CD14-positive monocyte (primary cell): ENCODE data around the gene HTRA3. TPM values are rescaled to one million over a fixed set of nuclear protein-coding genes. Genes with fewer than 3 reads are reported as not detected.
A peak's percentile ranks its signal among the peaks of the same experiment; 100 is the strongest.

Experiments used
- DNase-seq, 3 donors: peaks; one replicate each; pipeline ENCODE4 v3.0.0-alpha.2; 2011 to 2022
- H2AFZ ChIP-seq: 2 replicates; pipeline ENCODE4 v1.6.0; 2012; ENCODE audit warnings: mild to moderate bottlenecking, low read depth, low read length, inconsistent platforms; ENCODE audit not compliant: insufficient read depth, poor library complexity, severe bottlenecking
- H3K27ac ChIP-seq, 2 donors: 1 replicate in 1 of 2; 2 replicates in 1 of 2; pipeline ENCODE4 v1.5.1; 2012 to 2013; ENCODE audit warnings: low read length in 2 of 2, control low read depth in 1 of 2, inconsistent platforms in 1 of 2, low read depth in 1 of 2, mild to moderate bottlenecking in 1 of 2
- H3K27me3 ChIP-seq, 2 donors: one replicate each; pipeline versions ENCODE4 v1.6.0 to v1.6.1; 2011 to 2013; ENCODE audit warnings: low read length in 2 of 2; ENCODE audit not compliant: control insufficient read depth in 2 of 2, insufficient read depth in 2 of 2
- H3K36me3 ChIP-seq, 2 donors: replicated peaks in 1 of 2; 1 replicate in 1 of 2; 2 replicates in 1 of 2; pipeline versions ENCODE4 v1.5.1 to v1.6.1; 2012 to 2013; ENCODE audit warnings: low read length in 2 of 2, control low read depth in 1 of 2, inconsistent platforms in 1 of 2, mild to moderate bottlenecking in 1 of 2; ENCODE audit not compliant: insufficient read depth in 2 of 2, control insufficient read depth in 1 of 2
- H3K4me1 ChIP-seq, 2 donors: 1 replicate in 1 of 2; 2 replicates in 1 of 2; pipeline versions ENCODE4 v1.5.1 to v1.6.1; 2012 to 2013; ENCODE audit warnings: low read length in 2 of 2, control low read depth in 1 of 2, inconsistent platforms in 1 of 2, mild to moderate bottlenecking in 1 of 2, moderate library complexity in 1 of 2; ENCODE audit not compliant: insufficient read depth in 2 of 2, control insufficient read depth in 1 of 2
- H3K4me2 ChIP-seq: replicated peaks from 2 replicates; pipeline ENCODE3; 2012; ENCODE audit warnings: low read length, moderate library complexity, mild to moderate bottlenecking; ENCODE audit not compliant: poor library complexity, severe bottlenecking; ENCODE audit errors: extremely low read depth
- H3K4me3 ChIP-seq, 3 experiments: fragments of 200-600 bp in 1 of 3; sonication (generic) in 1 of 3; replicated peaks in 1 of 3; 1 replicate in 2 of 3; 2 replicates in 1 of 3; pipeline ENCODE4 v1.5.1; 2011 to 2013; ENCODE audit warnings: low read length in 3 of 3, mild to moderate bottlenecking in 3 of 3, control low read depth in 2 of 3, low read depth in 2 of 3, inconsistent platforms in 1 of 3, moderate library complexity in 1 of 3
- H3K79me2 ChIP-seq: 2 replicates; pipeline ENCODE4 v1.6.0; 2012; ENCODE audit warnings: mild to moderate bottlenecking, control low read depth, inconsistent platforms, low read length, moderate library complexity; ENCODE audit not compliant: insufficient read depth
- H3K9ac ChIP-seq: 2 replicates; pipeline ENCODE4 v1.6.0; 2017; ENCODE audit warnings: low read length, mild to moderate bottlenecking; ENCODE audit not compliant: insufficient read depth, poor library complexity, severe bottlenecking
- H3K9me3 ChIP-seq, 2 donors: replicated peaks in 1 of 2; 1 replicate in 1 of 2; 2 replicates in 1 of 2; pipeline versions ENCODE4 v1.5.1 to v1.6.1; 2012 to 2013; ENCODE audit warnings: low read length in 2 of 2, control low read depth in 1 of 2; ENCODE audit not compliant: control insufficient read depth in 1 of 2, insufficient read depth in 1 of 2
- H4K20me1 ChIP-seq: 2 replicates; pipeline ENCODE4 v1.6.0; 2012; ENCODE audit warnings: mild to moderate bottlenecking, low read length, control low read depth, moderate library complexity; ENCODE audit not compliant: insufficient read depth
- H3K27ac Mint-ChIP-seq, 7 donors: one replicate each; pipeline ENCODE4 v1.8.0; 2020; ENCODE audit warnings: mild to moderate bottlenecking in 7 of 7, mixed read lengths in 7 of 7, moderate library complexity in 6 of 7, inconsistent platforms in 2 of 7
- H3K27me3 Mint-ChIP-seq, 3 donors: one replicate each; pipeline ENCODE4 v1.8.0; 2021 to 2022; ENCODE audit warnings: low read depth in 3 of 3, mild to moderate bottlenecking in 3 of 3, mixed read lengths in 3 of 3, moderate library complexity in 3 of 3, inconsistent platforms in 1 of 3
- H3K36me3 Mint-ChIP-seq, 2 donors: one replicate each; pipeline ENCODE4 v1.8.0; 2020; ENCODE audit warnings: mixed read lengths in 2 of 2, inconsistent platforms in 1 of 2, mild to moderate bottlenecking in 1 of 2
- H3K4me1 Mint-ChIP-seq: one replicate; pipeline ENCODE4 v1.8.0; 2020; ENCODE audit warnings: mild to moderate bottlenecking, mixed read lengths
- H3K4me3 Mint-ChIP-seq, 2 donors: one replicate each; pipeline ENCODE4 v1.8.0; 2020; ENCODE audit warnings: mild to moderate bottlenecking in 2 of 2, mixed read lengths in 2 of 2, moderate library complexity in 1 of 2
- H3K9me3 Mint-ChIP-seq, 7 donors: one replicate each; pipeline ENCODE4 v1.8.0; 2020 to 2022; ENCODE audit warnings: mixed read lengths in 7 of 7, mild to moderate bottlenecking in 6 of 7, moderate library complexity in 6 of 7, inconsistent platforms in 2 of 7
- WGBS: methylation state at CpG from one replicate; pipeline ENCODE4 v1.1.5; 2013; ENCODE audit warnings: missing lambda C conversion rate; ENCODE audit not compliant: insufficient coverage; 5-methylcytosine and 5-hydroxymethylcytosine counted together
- intact Hi-C, 2 donors: fragments of 100-400 bp; cut with micrococcal nuclease; formaldehyde crosslinking; loops; one replicate each; pipeline versions ENCODE4 v1.15.0 to v1.15.1; 2023
- polyA plus RNA-seq, 3 donors: library from polyadenylated mRNA; depleted of rRNA in 1 of 3; unstranded in 2 of 3; stranded (reverse) in 1 of 3; fragments of 300-500 nt in 2 of 3; fragments of >200 nt in 1 of 3; fragmentation: Illumina TruSeq in 2 of 3; gene quantifications; 1 replicate in 2 of 3; 2 replicates in 1 of 3; pipeline ENCODE4 v1.2.3, GENCODE V29; 2012 to 2021
- TF ChIP-seq, protein P1 (sequence below): fragments of 200-600 bp; IDR thresholded peaks from one replicate; pipeline ENCODE4 v1.8.0; 2022; ENCODE audit warnings: antibody characterized with exemption, mild to moderate bottlenecking

Gene HTRA3
- polyA plus RNA-seq, 3 donors = not detected

- intact Hi-C loops = no loop called here
- Histone ChIP-seq H3K4me3 (no peak overlapping the region), H3K79me2 (no peaks in the 10 kb centered on the region), H3K4me2 (no peak overlapping the region), H2AFZ (no peak overlapping the region), H3K36me3 (no peaks in the 10 kb centered on the region), H3K27ac (no peak overlapping the region), H3K27me3 (no peaks in the 10 kb centered on the region), H3K9me3 (peaks cover 0 to 3% of the 10 kb centered on the region in 2 donors), H4K20me1 (no peaks in the 10 kb centered on the region), H3K4me1 (no peaks in the 10 kb centered on the region), H3K9ac (no peak overlapping the region)
- Mint-ChIP-seq H3K4me1 (peaks cover 3% of the 10 kb centered on the region), H3K27ac (no peak overlapping the region), H3K4me3 (no peak overlapping the region), H3K9me3 (peaks cover 5 to 13% (median 10%) of the 10 kb centered on the region in 7 donors), H3K27me3 (peaks cover 0 to 2% (median 0%) of the 10 kb centered on the region in 3 donors), H3K36me3 (no peaks in the 10 kb centered on the region)
- 31% methylated on average over 2 of the region's 6 CpGs for WGBS
- no peak for DNase-seq
- TF ChIP-seq, protein P1, sequence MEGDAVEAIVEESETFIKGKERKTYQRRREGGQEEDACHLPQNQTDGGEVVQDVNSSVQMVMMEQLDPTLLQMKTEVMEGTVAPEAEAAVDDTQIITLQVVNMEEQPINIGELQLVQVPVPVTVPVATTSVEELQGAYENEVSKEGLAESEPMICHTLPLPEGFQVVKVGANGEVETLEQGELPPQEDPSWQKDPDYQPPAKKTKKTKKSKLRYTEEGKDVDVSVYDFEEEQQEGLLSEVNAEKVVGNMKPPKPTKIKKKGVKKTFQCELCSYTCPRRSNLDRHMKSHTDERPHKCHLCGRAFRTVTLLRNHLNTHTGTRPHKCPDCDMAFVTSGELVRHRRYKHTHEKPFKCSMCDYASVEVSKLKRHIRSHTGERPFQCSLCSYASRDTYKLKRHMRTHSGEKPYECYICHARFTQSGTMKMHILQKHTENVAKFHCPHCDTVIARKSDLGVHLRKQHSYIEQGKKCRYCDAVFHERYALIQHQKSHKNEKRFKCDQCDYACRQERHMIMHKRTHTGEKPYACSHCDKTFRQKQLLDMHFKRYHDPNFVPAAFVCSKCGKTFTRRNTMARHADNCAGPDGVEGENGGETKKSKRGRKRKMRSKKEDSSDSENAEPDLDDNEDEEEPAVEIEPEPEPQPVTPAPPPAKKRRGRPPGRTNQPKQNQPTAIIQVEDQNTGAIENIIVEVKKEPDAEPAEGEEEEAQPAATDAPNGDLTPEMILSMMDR = no peak
Observed at GRCh38 chr4:8331575-8331955, 62.0 kb downstream of the HTRA3 start.

DNA sequence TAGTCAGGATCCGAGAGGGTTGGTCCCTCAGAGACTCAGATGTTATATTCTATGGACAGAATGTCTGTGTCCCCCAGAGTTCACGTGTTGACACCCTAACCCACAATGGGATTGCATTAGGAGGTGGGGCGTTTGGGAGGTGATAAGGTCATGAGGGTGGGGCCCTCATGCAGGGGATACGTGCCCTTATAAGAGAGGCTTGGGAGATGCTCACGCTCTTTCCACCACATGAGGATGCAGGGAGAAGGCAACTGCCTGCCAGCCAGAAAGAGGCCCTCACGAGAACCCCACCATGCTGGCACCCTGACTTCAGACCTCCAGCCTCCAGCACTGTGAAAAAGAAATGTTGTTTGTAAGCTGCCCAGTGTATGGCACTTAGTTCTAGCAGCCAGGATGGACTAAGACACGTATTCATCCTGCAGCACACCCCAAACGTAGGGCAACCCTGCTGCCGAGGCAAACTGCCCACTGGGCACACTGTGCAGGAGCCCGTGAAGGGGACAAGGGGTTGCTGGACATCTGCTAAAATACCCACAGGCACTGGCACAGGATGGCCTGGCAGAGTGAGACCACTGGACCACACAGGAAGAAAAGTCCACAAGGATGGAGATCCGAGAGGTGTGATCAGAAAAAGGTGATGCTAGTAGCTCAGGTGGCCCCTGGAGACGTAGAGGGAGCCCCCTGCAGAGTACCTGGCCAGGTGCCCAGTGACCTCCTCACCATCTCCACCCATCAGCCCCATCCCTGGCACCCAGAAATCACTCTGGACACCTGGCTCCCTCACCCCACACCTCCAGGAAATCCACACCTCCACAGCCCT is 62.7 kb downstream of the HTRA3 start:
- H3K4me3 Mint-ChIP-seq = no peak overlapping the region
- 83% methylated on average over 7 of the region's 12 CpGs for WGBS
- peak overlapping the region in 2 of 7 donors; percentile 37 to 70 for H3K27ac Mint-ChIP-seq
- Histone ChIP-seq H3K4me3 (no peak overlapping the region), H3K9me3 (peaks cover 0 to 3% of the 10 kb centered on the region in 2 donors), H2AFZ (no peak overlapping the region), H3K4me1 (no peaks in the 10 kb centered on the region), H3K27me3 (no peaks in the 10 kb centered on the region), H3K36me3 (no peaks in the 10 kb centered on the region), H3K79me2 (no peaks in the 10 kb centered on the region), H3K4me2 (no peak overlapping the region), H3K27ac (no peak overlapping the region), H3K9ac (no peak overlapping the region), H4K20me1 (no peaks in the 10 kb centered on the region)
- no peaks in the 10 kb centered on the region for H3K36me3 Mint-ChIP-seq
- DNase-seq = no peak
- H3K9me3 Mint-ChIP-seq = peaks cover 5 to 16% (median 10%) of the 10 kb centered on the region in 7 donors
- peaks cover 7% of the 10 kb centered on the region for H3K4me1 Mint-ChIP-seq
- peaks cover 0 to 2% (median 0%) of the 10 kb centered on the region in 3 donors for H3K27me3 Mint-ChIP-seq
- TF ChIP-seq, protein P1 = no peak
- intact Hi-C loops = no loop called here
